Panc1 (cell line): ENCODE results near the gene NBEAL1. TPM values are rescaled to one million over a fixed set of nuclear protein-coding genes. Genes with fewer than 3 reads are reported as not detected.
"Not testable (repeated sequence)": the region's sequence is repeated elsewhere in the genome, so short reads cannot be mapped to it uniquely, and the experiment has no call there.

Experiments used
- ATAC-seq: fragments of 200-7000 bp; cut with Tn5 transposase; 2 replicates; pipeline ENCODE4 v1.9.1; 2020; ENCODE audit warnings: mild to moderate bottlenecking, moderate library complexity
- BruUV-seq: library from RNA; stranded (reverse); fragments of 400-500 nt; replicated peaks from 2 replicates; lab custom pipeline; 2021; lab: Mats Ljungman, UMichigan
- CTCF ChIA-PET: fragments of 300-600 bp; sonication (Branson Sonifier 250); formaldehyde crosslinking; loops from one replicate; lab custom pipeline; 2022; ENCODE audit warnings: antibody characterized with exemption; lab: Charles Lee
- POLR2A ChIA-PET: fragments of 300-600 bp; sonication (Branson Sonifier 250); formaldehyde crosslinking; loops from one replicate; lab custom pipeline; 2022; ENCODE audit warnings: antibody characterized with exemption; lab: Charles Lee
- DNase-seq: peaks from one replicate; pipeline ENCODE4 v3.0.0-alpha.2; 2010; ENCODE audit warnings: low read depth, low spot score
- H3K27ac ChIP-seq: 2 replicates; pipeline ENCODE4 v1.5.1; 2011; ENCODE audit warnings: mild to moderate bottlenecking, low read length, inconsistent platforms
- H3K27me3 ChIP-seq: fragments of 200-500 bp; sonication (Bioruptor generic); 2 replicates; pipeline ENCODE4 v1.6.0; 2014; ENCODE audit warnings: low read length, inconsistent platforms; ENCODE audit not compliant: control insufficient read depth, insufficient read depth
- H3K36me3 ChIP-seq: fragments of 200-500 bp; sonication (Bioruptor generic); 2 replicates; pipeline ENCODE4 v1.5.1; 2014; ENCODE audit warnings: inconsistent platforms, mild to moderate bottlenecking, low read length, moderate library complexity; ENCODE audit not compliant: control insufficient read depth, insufficient read depth
- H3K4me1 ChIP-seq: 2 replicates; pipeline ENCODE4 v1.5.1; 2011; ENCODE audit warnings: inconsistent platforms, mild to moderate bottlenecking, low read length, moderate library complexity; ENCODE audit not compliant: control insufficient read depth, insufficient read depth
- H3K4me3 ChIP-seq, 2 experiments: 2 replicates each; pipeline ENCODE4 v1.5.1; 2011 to 2012; ENCODE audit warnings: low read depth in 2 of 2, low read length in 2 of 2, mild to moderate bottlenecking in 2 of 2, inconsistent platforms in 1 of 2, moderate library complexity in 1 of 2
- H3K9me3 ChIP-seq: fragments of 200-500 bp; sonication (Bioruptor generic); 2 replicates; pipeline ENCODE4 v1.5.1; 2014; ENCODE audit warnings: low read depth, mild to moderate bottlenecking, inconsistent platforms, low read length, moderate library complexity; ENCODE audit not compliant: control insufficient read depth, insufficient read depth
- CTCF ChIP-seq: fragments of 450-650 bp; IDR thresholded peaks from 2 replicates; pipeline ENCODE4 v1.5.1; 2017; ENCODE audit warnings: mild to moderate bottlenecking
- POLR2AphosphoS5 ChIP-seq: IDR thresholded peaks from 2 replicates; pipeline ENCODE4 v1.6.1; 2012; ENCODE audit warnings: mild to moderate bottlenecking, low read depth, low read length, moderate library complexity
- REST ChIP-seq, 2 experiments: IDR thresholded peaks; 2 replicates each; pipeline ENCODE4 v1.6.1; 2011 to 2012; ENCODE audit warnings: low read depth in 2 of 2, control low read depth in 1 of 2, low read length in 1 of 2, mild to moderate bottlenecking in 1 of 2, moderate library complexity in 1 of 2; ENCODE audit not compliant: insufficient read depth in 1 of 2
- SIN3A ChIP-seq: IDR thresholded peaks from 2 replicates; pipeline ENCODE4 v1.6.1; 2012; ENCODE audit warnings: low read depth, mild to moderate bottlenecking, low read length, moderate library complexity, borderline replicate concordance; ENCODE audit not compliant: insufficient read depth
- TCF7L2 ChIP-seq: IDR thresholded peaks from 2 replicates; pipeline ENCODE4 v1.6.1; 2011; ENCODE audit warnings: mild to moderate bottlenecking, low read depth, low read length, inconsistent platforms
- in situ Hi-C: cut with HindIII; loops from 2 replicates; pipeline ENCODE4 v1.10.0; 2016; ENCODE audit warnings: low sequenced_read_pairs, low pct_unique_long_range_greater_than_20kb
- intact Hi-C: fragments of 100-400 bp; cut with micrococcal nuclease; formaldehyde crosslinking; loops from one replicate; pipeline ENCODE4 v1.10.0; 2022; ENCODE audit not compliant: unreplicated experiment
- total RNA-seq: library from RNA; stranded (reverse); gene quantifications from one replicate; pipeline ENCODE4 v1.2.1, GENCODE V29; 2021; ENCODE audit not compliant: unreplicated experiment

Gene NBEAL1
- total RNA-seq, 1 experiment from 2014 or later = 26.1 TPM

GRCh38 chr2:203104273-203104672 is 89.6 kb downstream of the NBEAL1 start:
- H3K9me3 ChIP-seq = peaks cover 4% of the 10 kb centered on the region; the same call in 1 of the 2 replicates
- ATAC-seq = no peak
- H3K4me3 ChIP-seq = no peak overlapping the region
- no peaks in the 10 kb centered on the region for H3K4me1 ChIP-seq
- no TSS peak for BruUV-seq
- POLR2A ChIA-PET = no interaction called here
- CTCF ChIA-PET = no interaction called here
- in situ Hi-C loops (no loop called here), intact Hi-C loops (no loop called here)
- 0 out of 2 replicates have a peak, but pooled peaks cover 4% of the 10 kb centered on the region for H3K36me3 ChIP-seq
- no peak for DNase-seq
- no peaks in the 10 kb centered on the region for H3K27me3 ChIP-seq
- H3K27ac ChIP-seq = no peak overlapping the region
- no peak for TF ChIP-seq REST (IDR thresholded peaks at IDR 0.05; ENCODE audit: insufficient read depth in 1 of 2, low read depth in 2 of 2, low read length in 1 of 2)
- no peak for TF ChIP-seq SIN3A
- no peak for TF ChIP-seq CTCF
- TF ChIP-seq TCF7L2 = no peak
- TF ChIP-seq POLR2AphosphoS5 = no peak

GRCh38 chr2:203105996-203106395 is 91.3 kb downstream of the NBEAL1 start:
- Histone ChIP-seq H3K36me3 (0 out of 2 replicates have a peak, but pooled peaks cover 4% of the 10 kb centered on the region), H3K27ac (no peak overlapping the region), H3K9me3 (peaks cover 4% of the 10 kb centered on the region; the same call in 1 of the 2 replicates), H3K4me3 (no peak overlapping the region), H3K4me1 (no peaks in the 10 kb centered on the region), H3K27me3 (no peaks in the 10 kb centered on the region)
- ATAC-seq (no peak), DNase-seq (no peak)
- ChIA-PET POLR2A (no interaction called here), CTCF (no interaction called here)
- BruUV-seq = no TSS peak
- in situ Hi-C loops (no loop called here), intact Hi-C loops (no loop called here)
- TF ChIP-seq SIN3A (no peak), REST (IDR thresholded peaks at IDR 0.05; ENCODE audit: insufficient read depth in 1 of 2, low read depth in 2 of 2, low read length in 1 of 2) (no peak), CTCF (no peak), POLR2AphosphoS5 (no peak), TCF7L2 (no peak)

DNA sequence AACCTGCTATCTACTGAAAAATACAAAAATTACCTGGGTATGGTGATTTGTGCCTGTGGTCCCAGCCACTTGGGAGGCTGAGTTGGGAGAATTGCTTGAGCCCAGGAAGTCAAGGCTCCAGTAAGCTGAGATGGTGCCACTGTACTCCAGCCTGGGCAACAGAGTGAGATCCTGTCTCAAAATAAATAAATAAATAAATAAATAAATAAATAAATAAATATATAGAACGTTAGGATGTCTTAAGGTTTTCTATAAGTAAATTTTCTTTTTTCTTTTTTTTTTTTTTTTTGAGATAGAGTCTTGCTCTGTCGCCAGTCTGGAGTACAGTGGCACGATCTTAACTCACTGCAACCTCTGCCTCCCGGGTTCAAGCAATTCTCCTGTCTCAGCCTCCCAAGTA is 95.8 kb downstream of the NBEAL1 start:
- H3K4me1 ChIP-seq, intact Hi-C loops, H3K27ac ChIP-seq, CTCF ChIA-PET, in situ Hi-C loops, BruUV-seq, H3K9me3 ChIP-seq, H3K4me3 ChIP-seq, H3K27me3 ChIP-seq, DNase-seq, ATAC-seq: not testable (repeated sequence)
- POLR2A ChIA-PET = interaction anchor here (0.7 kb wide), 1 partner anchor 29 kb away, joined by 12 read pairs; no protein-coding TSS in a partner anchor
- peaks cover 11% of the 10 kb centered on the region; the same call in 1 of the 2 replicates for H3K36me3 ChIP-seq
